ENCODE measurements around the gene HOXB2.

HOXB2 gene

DNA sequence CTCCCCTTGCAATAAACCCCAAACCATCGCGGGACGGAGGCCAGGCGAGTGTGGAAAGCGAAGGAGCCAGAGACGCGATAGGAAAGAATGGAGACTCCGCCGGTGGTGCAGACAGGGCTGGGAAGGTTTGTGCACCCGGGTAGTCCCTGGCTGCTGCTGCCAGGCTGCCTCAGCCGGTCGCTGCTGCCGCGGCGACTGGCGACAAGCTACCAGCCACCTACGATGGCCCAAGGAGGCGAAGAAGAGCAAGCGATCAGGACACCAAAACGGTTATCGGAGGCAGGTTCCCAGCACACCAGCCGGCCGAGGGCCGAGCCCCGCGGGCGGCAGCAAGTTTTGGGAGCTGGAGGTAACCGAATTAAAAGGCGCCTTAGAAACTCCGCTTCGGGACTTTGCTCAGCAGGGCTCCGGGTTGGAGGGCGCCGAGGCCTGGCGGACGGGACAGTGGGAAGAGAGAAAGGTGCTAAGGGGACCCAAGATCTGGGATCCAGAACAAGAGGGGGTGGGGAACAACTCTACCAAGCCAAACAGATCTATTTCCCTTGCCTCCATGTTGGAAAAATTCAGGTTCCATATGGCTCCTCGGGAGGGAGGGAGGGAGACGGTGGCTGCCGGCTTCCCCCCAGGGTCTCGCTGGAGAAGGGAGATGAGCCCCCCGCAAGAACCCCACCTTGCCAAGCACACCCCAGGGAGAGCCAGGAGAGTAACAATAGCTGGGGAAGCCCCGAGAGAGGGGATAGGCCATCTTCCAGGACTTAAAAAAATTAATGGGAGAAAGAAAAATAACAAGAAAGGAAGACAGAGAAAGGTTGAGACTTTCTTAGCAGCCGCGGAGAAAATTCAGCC, 9.7 kb upstream of the HOXB2 start:
- H3K27ac ChIP-seq (ENCODE audit: low read depth, low read length): peak overlapping the region; percentile 32

GRCh38 chr17:48553826-48554225, 8.9 kb upstream of the HOXB2 start:
- Histone ChIP-seq H3K79me2 (ENCODE audit: control insufficient read depth, insufficient read depth, low read length, poor library complexity) (peaks cover 8% of the 10 kb centered on the region), H4K91ac (ENCODE audit: low read depth, low read length) (no peak overlapping the region), H3K9me3 (ENCODE audit: insufficient read depth, low read depth, low read length) (no peaks in the 10 kb centered on the region), H3K27ac (ENCODE audit: low read depth, low read length) (no peak overlapping the region), H3K18ac (ENCODE audit: low read length) (no peak overlapping the region), H3K9ac (ENCODE audit: low read length) (no peak overlapping the region), H3K23ac (ENCODE audit: low read length) (no peak overlapping the region), H3K79me1 (ENCODE audit: low read length) (peaks cover 14% of the 10 kb centered on the region), H3K4me2 (ENCODE audit: low read length) (no peak overlapping the region), H2AFZ (ENCODE audit: insufficient read depth, low read length, poor library complexity) (no peak overlapping the region), H4K12ac (ENCODE audit: low read depth, low read length) (no peak overlapping the region), H3K4ac (ENCODE audit: low read depth, low read length) (no peak overlapping the region), H3K4me3 (ENCODE audit: low read depth, low read length) (no peak overlapping the region), H3K27me3 (ENCODE audit: insufficient read depth, low read length) (no peaks in the 10 kb centered on the region), H2AK5ac (ENCODE audit: low read length) (no peak overlapping the region), H2BK5ac (ENCODE audit: low read depth, low read length, poor library complexity) (no peak overlapping the region), H2BK12ac (ENCODE audit: low read length) (no peak overlapping the region), H3K4me1 (ENCODE audit: control insufficient read depth in 1 of 2, insufficient read depth in 2 of 2, low read length in 2 of 2) (peaks cover 21 to 27% of the 10 kb centered on the region in 2 experiments), H2BK120ac (ENCODE audit: insufficient read depth, low read length, poor library complexity) (no peak overlapping the region), H4K8ac (ENCODE audit: low read depth, low read length) (no peak overlapping the region), H3K14ac (ENCODE audit: low read length) (no peak overlapping the region), H3K36me3 (ENCODE audit: control insufficient read depth in 1 of 2, insufficient read depth in 2 of 2, low read length in 2 of 2) (peaks cover 9 to 14% of the 10 kb centered on the region in 2 experiments)
- DNase-seq: no peak
- WGBS (ENCODE audit: extremely low coverage, insufficient coverage, insufficient read length): no CpG with 5 or more reads among the region's 1 CpG

More for the DNA sequence above, 9.7 kb upstream of the HOXB2 start:
- Histone ChIP-seq H3K9ac (ENCODE audit: low read length) (peak overlapping the region; percentile 80), H4K12ac (ENCODE audit: low read depth, low read length) (peak overlapping the region; percentile 70), H2AK5ac (ENCODE audit: low read length) (peak overlapping the region; percentile 22), H3K4me2 (ENCODE audit: low read length) (peak overlapping the region; percentile 88), H4K91ac (ENCODE audit: low read depth, low read length) (peak overlapping the region; percentile 53), H3K4me1 (ENCODE audit: control insufficient read depth in 1 of 2, insufficient read depth in 2 of 2, low read length in 2 of 2) (peaks cover 21 to 27% of the 10 kb centered on the region in 2 experiments), H2BK5ac (ENCODE audit: low read depth, low read length, poor library complexity) (peak overlapping the region; percentile 50), H2BK12ac (ENCODE audit: low read length) (peak overlapping the region; percentile 46), H3K9me3 (ENCODE audit: insufficient read depth, low read depth, low read length) (no peaks in the 10 kb centered on the region), H3K14ac (ENCODE audit: low read length) (peak overlapping the region; percentile 50), H3K4ac (ENCODE audit: low read depth, low read length) (peak overlapping the region; percentile 22), H3K23ac (ENCODE audit: low read length) (no peak overlapping the region), H2AFZ (ENCODE audit: insufficient read depth, low read length, poor library complexity) (peak overlapping the region; percentile 43), H3K18ac (ENCODE audit: low read length) (peak overlapping the region; percentile 72), H3K4me3 (ENCODE audit: low read depth, low read length) (peak overlapping the region; percentile 64), H3K79me2 (ENCODE audit: control insufficient read depth, insufficient read depth, low read length, poor library complexity) (peaks cover 8% of the 10 kb centered on the region), H3K27me3 (ENCODE audit: insufficient read depth, low read length) (no peaks in the 10 kb centered on the region), H2BK120ac (ENCODE audit: insufficient read depth, low read length, poor library complexity) (peak overlapping the region; percentile 55), H3K36me3 (ENCODE audit: control insufficient read depth in 1 of 2, insufficient read depth in 2 of 2, low read length in 2 of 2) (peaks cover 9 to 14% of the 10 kb centered on the region in 2 experiments), H4K8ac (ENCODE audit: low read depth, low read length) (peak overlapping the region; percentile 84), H3K79me1 (ENCODE audit: low read length) (peaks cover 14% of the 10 kb centered on the region)
- no peak for DNase-seq
- no CpG with 5 or more reads among the region's 44 CpGs for WGBS (ENCODE audit: extremely low coverage, insufficient coverage, insufficient read length)

DNA sequence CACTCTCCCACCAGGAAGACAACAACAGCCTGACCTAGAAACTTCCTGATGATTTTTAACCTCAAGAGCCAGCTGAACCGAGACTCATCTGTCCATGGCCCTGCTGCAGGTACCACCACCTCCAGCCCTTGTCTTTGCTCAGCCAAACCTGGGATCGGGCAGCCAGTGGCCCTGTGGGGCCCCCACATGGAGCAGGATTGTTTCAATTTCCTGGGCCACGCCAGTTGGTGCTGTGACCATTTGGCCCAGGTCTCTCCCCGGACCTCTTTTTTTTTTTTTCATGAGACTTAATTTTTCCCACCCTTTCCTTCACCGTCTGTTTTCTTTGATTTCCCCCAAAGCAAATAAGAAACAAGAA, 8.3 kb upstream of the HOXB2 start:
- no CpG with 5 or more reads among the region's 5 CpGs for WGBS (ENCODE audit: extremely low coverage, insufficient coverage, insufficient read length)
- Histone ChIP-seq H3K9ac (ENCODE audit: low read length) (no peak overlapping the region), H3K23ac (ENCODE audit: low read length) (no peak overlapping the region), H3K4me2 (ENCODE audit: low read length) (no peak overlapping the region), H2AK5ac (ENCODE audit: low read length) (no peak overlapping the region), H3K27me3 (ENCODE audit: insufficient read depth, low read length) (no peaks in the 10 kb centered on the region), H4K91ac (ENCODE audit: low read depth, low read length) (no peak overlapping the region), H3K14ac (ENCODE audit: low read length) (no peak overlapping the region), H3K4ac (ENCODE audit: low read depth, low read length) (no peak overlapping the region), H3K79me2 (ENCODE audit: control insufficient read depth, insufficient read depth, low read length, poor library complexity) (peaks cover 8% of the 10 kb centered on the region), H3K79me1 (ENCODE audit: low read length) (peaks cover 14% of the 10 kb centered on the region), H2AFZ (ENCODE audit: insufficient read depth, low read length, poor library complexity) (no peak overlapping the region), H3K9me3 (ENCODE audit: insufficient read depth, low read depth, low read length) (no peaks in the 10 kb centered on the region), H3K36me3 (ENCODE audit: control insufficient read depth in 1 of 2, insufficient read depth in 2 of 2, low read length in 2 of 2) (peaks cover 9 to 14% of the 10 kb centered on the region in 2 experiments), H2BK120ac (ENCODE audit: insufficient read depth, low read length, poor library complexity) (no peak overlapping the region), H4K8ac (ENCODE audit: low read depth, low read length) (no peak overlapping the region), H3K4me1 (ENCODE audit: control insufficient read depth in 1 of 2, insufficient read depth in 2 of 2, low read length in 2 of 2) (peaks cover 20 to 30% of the 10 kb centered on the region in 2 experiments), H3K27ac (ENCODE audit: low read depth, low read length) (no peak overlapping the region), H3K4me3 (ENCODE audit: low read depth, low read length) (no peak overlapping the region), H2BK5ac (ENCODE audit: low read depth, low read length, poor library complexity) (no peak overlapping the region), H3K18ac (ENCODE audit: low read length) (no peak overlapping the region), H2BK12ac (ENCODE audit: low read length) (no peak overlapping the region), H4K12ac (ENCODE audit: low read depth, low read length) (no peak overlapping the region)
- DNase-seq: no peak

GRCh38 chr17:48552466-48553189, 7.7 kb upstream of the HOXB2 start:
- DNase-seq: no peak
- H3K9me3 ChIP-seq (ENCODE audit: insufficient read depth, low read depth, low read length): no peaks in the 10 kb centered on the region
- H3K18ac ChIP-seq (ENCODE audit: low read length): peak overlapping the region; percentile 73
- no CpG with 5 or more reads among the region's 11 CpGs for WGBS (ENCODE audit: extremely low coverage, insufficient coverage, insufficient read length)
- no peak overlapping the region for H3K4me2 ChIP-seq (ENCODE audit: low read length)
- H3K27me3 ChIP-seq (ENCODE audit: insufficient read depth, low read length): no peaks in the 10 kb centered on the region
- H3K9ac ChIP-seq (ENCODE audit: low read length): no peak overlapping the region
- H3K79me1 ChIP-seq (ENCODE audit: low read length): peaks cover 14% of the 10 kb centered on the region
- no peak overlapping the region for H3K27ac ChIP-seq (ENCODE audit: low read depth, low read length)
- no peak overlapping the region for H4K8ac ChIP-seq (ENCODE audit: low read depth, low read length)
- no peak overlapping the region for H3K4ac ChIP-seq (ENCODE audit: low read depth, low read length)
- no peak overlapping the region for H2BK120ac ChIP-seq (ENCODE audit: insufficient read depth, low read length, poor library complexity)
- no peak overlapping the region for H2BK12ac ChIP-seq (ENCODE audit: low read length)
- H2AFZ ChIP-seq (ENCODE audit: insufficient read depth, low read length, poor library complexity): no peak overlapping the region
- H3K4me1 ChIP-seq (ENCODE audit: control insufficient read depth in 1 of 2, insufficient read depth in 2 of 2, low read length in 2 of 2): peaks cover 20 to 34% of the 10 kb centered on the region in 2 experiments
- H4K12ac ChIP-seq (ENCODE audit: low read depth, low read length): peak overlapping the region; percentile 39
- H3K79me2 ChIP-seq (ENCODE audit: control insufficient read depth, insufficient read depth, low read length, poor library complexity): peaks cover 8% of the 10 kb centered on the region
- no peak overlapping the region for H2BK5ac ChIP-seq (ENCODE audit: low read depth, low read length, poor library complexity)
- H4K91ac ChIP-seq (ENCODE audit: low read depth, low read length): no peak overlapping the region
- H3K14ac ChIP-seq (ENCODE audit: low read length): no peak overlapping the region
- H3K36me3 ChIP-seq (ENCODE audit: control insufficient read depth in 1 of 2, insufficient read depth in 2 of 2, low read length in 2 of 2): peaks cover 9 to 14% of the 10 kb centered on the region in 2 experiments
- no peak overlapping the region for H2AK5ac ChIP-seq (ENCODE audit: low read length)
- no peak overlapping the region for H3K4me3 ChIP-seq (ENCODE audit: low read depth, low read length)
- no peak overlapping the region for H3K23ac ChIP-seq (ENCODE audit: low read length)

Data from trophoblast cell (in vitro differentiated cells and primary cell).